Vagina (tissue), 2 donors: ENCODE data around the gene SLC12A7.

Source experiments
- CTCF ChIP-seq, 3 experiments: fragments of 450-650 bp in 2 of 3; fragments of 200-600 bp in 1 of 3; sonication (generic) in 1 of 3; IDR thresholded peaks; one replicate each; pipeline ENCODE4 v1.5.1; 2017 to 2019; ENCODE audit warnings: antibody characterized with exemption in 3 of 3, mild to moderate bottlenecking in 2 of 3, moderate library complexity in 2 of 3
- POLR2A ChIP-seq, 2 donors: fragments of 450-650 bp; IDR thresholded peaks; one replicate each; pipeline ENCODE4 v1.6.1; 2017; ENCODE audit warnings: antibody characterized with exemption in 2 of 2, mild to moderate bottlenecking in 2 of 2, moderate library complexity in 2 of 2
- POLR2AphosphoS5 ChIP-seq, 2 donors: sonication (generic); formaldehyde crosslinking; IDR thresholded peaks; one replicate each; pipeline ENCODE4 v1.9.0; 2017; ENCODE audit warnings: antibody characterized with exemption in 2 of 2, mild to moderate bottlenecking in 2 of 2, low read depth in 1 of 2; ENCODE audit not compliant: insufficient read depth in 1 of 2

- TF ChIP-seq CTCF (IDR thresholded peaks at IDR 0.05): no peak
- no peak for TF ChIP-seq POLR2A (IDR thresholded peaks at IDR 0.05)
- TF ChIP-seq POLR2AphosphoS5 (IDR thresholded peaks at IDR 0.05; ENCODE audit: insufficient read depth in 1 of 2, low read depth in 1 of 2): no peak
These were observed 100.0 kb downstream of the SLC12A7 start for GRCh38 chr5:1011741-1012312.
